ENCODE results near the gene MYO5B.
A peak's percentile ranks its signal among the peaks of the same experiment; 100 is the strongest.
"Not testable (repeated sequence)": the region's sequence is repeated elsewhere in the genome, so short reads cannot be mapped to it uniquely, and the experiment has no call there.

MYO5B gene

GRCh38 chr18:49905771-49906170 is 289.2 kb downstream of the MYO5B start:
- DNase-seq = no peak

- no peak for DNase-seq
Observed at GRCh38 chr18:49904871-49905555, 289.9 kb downstream of the MYO5B start.

- no peak for DNase-seq
Observed at GRCh38 chr18:49901862-49902340, 293.0 kb downstream of the MYO5B start.

GRCh38 chr18:49899657-49900330 is 295.2 kb downstream of the MYO5B start:
- DNase-seq = no peak

- peak; percentile 27 for DNase-seq
Observed at GRCh38 chr18:49898421-49898820, 296.5 kb downstream of the MYO5B start.

GRCh38 chr18:49894517-49895226 is 300.3 kb downstream of the MYO5B start:
- DNase-seq = no peak

GRCh38 chr18:49893036-49893435 is 301.9 kb downstream of the MYO5B start:
- no peak for DNase-seq

- DNase-seq = no peak
Observed at GRCh38 chr18:49892148-49892924, 302.6 kb downstream of the MYO5B start.

GRCh38 chr18:49890041-49890440 is 304.9 kb downstream of the MYO5B start:
- DNase-seq = no peak

GRCh38 chr18:49889552-49889951 is 305.4 kb downstream of the MYO5B start:
- DNase-seq = not testable (repeated sequence)

- DNase-seq = no peak
Observed at GRCh38 chr18:49886891-49887764, 307.8 kb downstream of the MYO5B start.

- no peak for DNase-seq
Observed at GRCh38 chr18:49884959-49885358, 310.0 kb downstream of the MYO5B start.

GRCh38 chr18:49884465-49884864 is 310.5 kb downstream of the MYO5B start:
- DNase-seq = no peak

- DNase-seq = no peak
Observed at GRCh38 chr18:49880661-49881060, 314.3 kb downstream of the MYO5B start.

- no peak for DNase-seq
Observed at GRCh38 chr18:49879271-49879580, 315.7 kb downstream of the MYO5B start.

- DNase-seq = no peak
Observed at GRCh38 chr18:49878567-49879270, 316.2 kb downstream of the MYO5B start.

GRCh38 chr18:49878015-49878414 is 316.9 kb downstream of the MYO5B start:
- no peak for DNase-seq

- DNase-seq = no peak
Observed at GRCh38 chr18:49876536-49876935, 318.4 kb downstream of the MYO5B start.

GRCh38 chr18:49875783-49876182 is 319.2 kb downstream of the MYO5B start:
- DNase-seq = no peak

- DNase-seq = no peak
Observed at GRCh38 chr18:49875155-49875554, 319.8 kb downstream of the MYO5B start.

GRCh38 chr18:49874238-49874637 is 320.7 kb downstream of the MYO5B start:
- DNase-seq = no peak

- no peak for DNase-seq
Observed at GRCh38 chr18:49869354-49869753, 325.6 kb downstream of the MYO5B start.
